Middle frontal gyrus (tissue), 1 donor: Measurements from ENCODE around the gene ZBTB20.

Experiments
- DNase-seq: peaks from one replicate; pipeline ENCODE4 v3.0.0-alpha.2; 2015; ENCODE audit warnings: low spot score; ENCODE audit errors: extremely low spot score

Gene ZBTB20

DNA sequence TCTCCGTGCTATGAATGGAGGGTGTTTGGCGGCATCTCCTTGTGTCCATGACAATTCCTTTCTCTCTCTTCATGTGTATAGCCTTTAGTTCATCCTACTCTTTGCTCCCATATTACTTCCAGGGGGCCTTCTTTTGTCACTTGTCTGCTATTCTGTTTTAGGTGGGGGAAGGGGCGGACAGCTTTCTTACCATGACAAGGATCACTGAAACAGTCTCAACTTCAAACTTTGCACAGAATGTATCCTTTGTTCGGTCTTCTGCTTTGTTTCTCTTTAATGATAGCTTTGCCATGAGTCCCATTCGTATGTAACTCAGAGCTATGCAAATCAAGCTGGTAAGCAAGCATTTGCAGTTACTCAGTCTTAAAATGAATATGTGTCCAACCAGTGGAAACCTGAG lies 559.1 kb downstream of the ZBTB20 start:
- DNase-seq: no peak

DNA sequence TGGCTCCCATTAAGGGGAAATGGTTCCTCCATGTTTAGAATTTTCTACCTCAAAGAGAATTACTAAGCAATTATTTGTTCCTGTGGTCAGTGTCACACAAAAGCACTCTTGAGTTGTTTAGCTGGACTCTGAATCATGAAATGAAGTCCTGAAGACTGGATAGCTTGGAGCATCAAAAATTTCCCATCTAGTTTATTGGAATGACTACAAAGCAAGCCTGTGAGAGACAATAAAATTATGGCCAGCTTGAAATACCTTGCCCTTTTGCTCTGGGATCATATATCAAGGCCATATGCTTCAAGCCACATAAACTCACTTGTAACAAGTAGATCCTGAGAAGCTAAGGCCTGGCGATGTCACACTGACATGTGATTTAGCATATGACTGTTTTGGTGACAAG lies 561.0 kb downstream of the ZBTB20 start:
- no peak for DNase-seq

DNA sequence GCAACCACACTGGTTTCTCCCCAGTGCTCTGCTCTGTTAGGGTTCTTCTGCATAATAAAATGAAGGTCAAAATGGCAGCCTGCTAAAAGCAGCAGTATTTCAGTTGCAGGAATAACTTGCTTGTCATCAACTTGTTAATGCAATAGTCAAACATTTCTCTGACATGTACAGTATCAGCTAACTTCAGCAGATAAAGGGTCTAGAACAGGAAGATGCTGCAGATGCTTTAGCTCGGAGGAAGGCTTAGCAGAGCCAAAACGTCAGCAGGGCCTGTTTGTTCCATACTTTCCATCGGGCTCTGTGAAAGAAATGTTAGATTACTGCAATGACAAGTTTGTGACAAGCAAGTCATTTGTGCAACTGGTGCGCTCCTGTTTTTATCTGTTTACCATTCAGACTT lies 561.4 kb downstream of the ZBTB20 start:
- no peak for DNase-seq

DNA sequence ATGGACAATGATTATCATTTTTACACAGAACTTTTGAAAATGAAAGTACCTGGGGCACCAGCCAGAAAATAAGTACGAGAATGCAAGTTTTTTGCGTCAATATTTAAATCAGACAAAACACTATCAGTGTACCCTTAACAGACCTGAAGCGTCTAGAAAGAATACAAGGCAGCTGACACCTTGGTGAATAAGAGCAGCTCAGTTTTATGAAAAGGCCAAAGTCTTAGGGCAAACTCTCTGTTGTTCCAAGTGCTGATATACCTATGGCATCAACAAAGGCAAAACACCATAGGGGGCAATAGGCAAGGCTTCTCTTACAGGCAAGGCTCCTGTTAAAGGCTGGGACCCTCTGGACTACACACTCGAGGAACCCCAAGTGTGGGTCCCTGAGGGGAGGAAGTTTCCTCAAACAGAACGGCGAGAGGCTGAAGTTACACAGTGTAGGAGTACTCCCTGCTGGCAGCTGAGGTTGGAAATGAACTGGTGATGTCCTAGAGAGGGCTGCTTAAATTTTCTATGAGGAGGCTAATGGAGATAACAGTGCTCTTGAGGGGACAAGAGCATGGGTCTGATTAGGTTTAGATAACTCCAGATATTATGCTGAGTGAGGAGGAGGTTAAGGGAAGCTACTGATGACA lies 562.2 kb downstream of the ZBTB20 start:
- DNase-seq: no peak

DNA sequence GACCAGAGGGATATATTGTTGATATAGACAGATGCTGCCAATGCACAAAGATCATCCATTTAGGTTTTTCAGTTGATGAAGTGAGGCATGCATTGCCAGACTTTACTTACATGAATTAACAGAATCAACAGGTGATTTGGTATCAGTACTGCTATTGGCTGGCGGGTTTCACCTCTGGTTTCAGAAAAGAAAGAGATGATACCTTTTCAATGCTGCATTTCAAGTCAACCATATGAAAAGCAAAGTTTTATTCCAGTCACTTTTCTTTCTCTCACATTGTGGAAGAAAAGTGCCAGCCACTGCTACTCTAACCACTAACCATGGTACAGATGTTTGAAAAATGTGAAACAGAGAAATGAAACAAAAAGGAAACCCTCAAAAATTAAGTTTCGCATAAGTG lies 564.2 kb downstream of the ZBTB20 start:
- no peak for DNase-seq

DNA sequence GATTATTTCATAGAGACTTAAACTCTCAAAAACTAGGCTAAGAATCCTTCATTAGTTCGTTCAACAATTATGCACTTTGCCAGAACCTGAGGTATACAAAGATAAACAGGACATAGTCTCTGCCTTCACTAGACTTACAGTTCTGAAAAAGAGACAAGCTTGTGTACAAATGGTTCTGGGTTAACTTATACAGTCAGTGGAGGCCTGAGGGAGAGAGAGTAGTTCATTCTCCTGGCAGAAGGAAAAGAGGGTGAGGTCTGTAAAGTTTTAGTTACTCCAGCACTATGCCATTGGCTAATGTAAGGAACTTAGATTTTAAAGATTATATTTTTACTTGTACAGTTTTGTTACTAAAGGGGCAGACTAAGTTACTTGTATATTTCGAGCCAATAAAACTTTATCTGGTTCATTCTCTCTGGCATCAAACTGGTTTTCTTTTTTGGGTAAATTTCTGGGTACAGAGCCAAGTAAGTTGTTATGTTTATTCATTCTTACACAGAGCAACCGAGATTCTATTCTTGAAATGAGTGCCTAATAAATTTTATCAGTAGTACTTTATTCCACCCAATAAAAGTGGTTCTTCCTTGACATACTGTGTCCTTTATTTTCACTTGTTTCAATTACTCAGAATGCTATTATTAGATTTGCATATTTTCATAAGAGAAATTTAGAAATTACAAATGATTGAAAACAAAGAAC lies 574.6 kb downstream of the ZBTB20 start:
- no peak for DNase-seq

DNA sequence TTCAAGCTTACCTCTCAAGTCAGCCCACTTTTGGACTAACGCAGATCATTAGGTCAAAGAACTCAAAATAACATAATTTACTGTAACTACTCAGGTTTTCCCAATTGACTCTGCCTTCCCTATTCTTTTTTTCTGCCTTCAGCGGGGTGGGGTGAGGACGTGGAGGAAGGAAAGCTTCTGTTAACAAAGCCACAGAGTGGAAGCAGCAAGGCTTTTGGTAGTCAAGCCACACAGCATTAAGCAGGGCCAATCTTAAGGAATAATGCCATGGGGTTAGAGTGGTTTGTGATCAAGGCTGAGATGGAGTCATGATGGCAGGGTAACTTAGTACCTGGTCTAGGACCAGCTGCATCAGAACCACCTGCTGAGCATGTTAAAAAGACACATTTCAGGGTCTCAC lies 575.7 kb downstream of the ZBTB20 start:
- DNase-seq: no peak

DNA sequence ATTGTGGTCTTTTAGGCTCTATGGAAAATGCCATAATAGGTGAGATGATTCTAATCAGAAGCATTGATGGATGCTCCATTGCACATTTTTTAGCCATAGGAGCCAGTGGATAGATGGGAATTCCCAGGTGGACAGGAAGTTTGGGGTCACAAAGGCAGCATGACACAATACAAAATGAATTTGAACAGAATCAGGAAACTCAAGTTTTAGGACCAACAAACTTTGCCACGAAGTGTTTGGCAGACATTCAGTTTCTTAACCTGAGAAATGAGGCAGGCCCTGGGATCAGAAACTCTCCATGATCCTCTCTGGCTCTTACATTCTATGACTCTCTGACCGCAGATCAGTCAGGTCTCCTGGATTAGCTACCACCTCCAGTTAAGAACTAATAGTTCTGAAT lies 577.9 kb downstream of the ZBTB20 start:
- DNase-seq: no peak

DNA sequence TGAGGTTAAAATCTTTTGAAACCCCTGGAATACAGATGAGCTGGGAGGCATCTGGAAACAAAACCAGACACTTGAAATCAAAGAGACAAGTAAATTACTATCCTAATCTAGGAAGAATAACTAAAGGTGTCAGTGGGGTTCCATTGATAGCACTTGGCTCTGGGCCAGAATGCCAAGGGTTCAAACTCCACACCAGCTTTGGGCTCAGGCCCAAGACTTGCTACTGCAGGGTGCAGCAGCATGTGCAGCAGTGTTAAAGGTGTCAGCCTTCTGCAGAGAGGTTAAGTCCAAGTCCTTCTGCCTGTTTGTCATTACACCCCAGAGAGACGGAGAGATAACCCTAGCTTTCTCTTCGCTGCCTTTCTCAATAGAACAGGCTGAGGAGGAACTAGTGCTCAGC lies 579.3 kb downstream of the ZBTB20 start:
- DNase-seq: no peak

DNA sequence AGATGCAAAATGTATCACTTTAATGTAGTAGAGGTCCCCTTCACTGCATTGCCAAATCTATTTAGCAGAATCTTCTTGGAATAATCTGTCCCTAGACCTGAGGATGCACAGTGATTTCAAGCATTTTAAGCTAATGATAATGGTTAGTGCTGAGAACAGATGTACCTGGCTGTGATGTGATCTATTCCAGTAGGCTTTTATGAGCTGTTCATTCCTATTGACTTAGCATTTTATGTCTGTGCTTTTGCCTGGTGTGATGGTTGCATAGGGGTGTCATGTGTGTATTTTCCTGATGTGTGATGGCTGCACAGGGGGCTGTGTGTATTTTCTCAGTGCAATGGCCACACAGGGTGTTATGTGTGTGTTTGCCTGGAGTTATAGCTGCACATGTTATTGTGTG lies 580.3 kb downstream of the ZBTB20 start:
- DNase-seq: no peak

DNA sequence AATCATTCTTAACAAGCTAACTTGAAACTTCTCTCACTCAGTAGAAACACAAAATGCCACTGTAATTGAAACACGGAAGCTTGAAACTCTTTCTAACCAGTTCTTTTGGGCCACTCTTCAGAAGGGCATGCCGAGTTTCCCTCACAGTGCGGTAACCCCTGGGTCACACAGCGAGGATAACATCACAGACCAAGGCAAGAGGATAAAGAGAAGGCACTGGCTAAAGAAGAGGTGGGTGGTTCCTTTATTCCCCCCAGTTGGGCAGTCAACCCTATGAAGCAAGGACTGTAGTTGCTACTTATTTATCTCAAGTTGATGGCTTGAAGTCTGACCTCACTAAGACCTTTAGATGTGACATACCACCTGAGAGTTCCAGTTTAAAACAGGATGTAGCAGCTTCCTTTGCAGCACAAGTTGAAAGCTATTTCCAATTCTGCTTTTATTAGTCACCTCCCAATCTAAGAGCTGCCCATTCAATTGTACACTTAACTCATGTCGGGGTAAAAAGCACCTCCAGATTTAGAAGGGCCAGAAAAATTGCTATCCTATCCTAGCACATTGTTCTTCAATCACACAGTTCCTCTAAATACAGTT lies 580.8 kb downstream of the ZBTB20 start:
- DNase-seq: no peak

DNA sequence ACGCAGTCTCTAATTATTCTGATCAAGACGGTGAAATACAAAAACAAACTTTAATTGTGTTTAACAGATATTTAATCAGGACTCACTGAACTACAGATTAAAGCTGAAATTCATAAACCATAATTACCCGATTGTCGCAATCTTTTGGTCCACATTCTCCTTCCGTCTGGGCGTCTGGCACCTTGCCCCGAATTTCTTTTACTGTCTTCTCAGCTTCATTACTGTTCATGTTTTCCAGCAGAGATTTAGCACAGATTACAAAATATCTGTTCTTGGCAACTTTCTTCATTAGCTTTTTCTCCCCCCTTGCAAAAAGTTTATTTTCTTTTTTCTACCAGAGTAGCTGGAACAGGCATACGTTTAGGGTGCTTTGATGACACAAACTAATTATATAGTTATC lies 581.9 kb downstream of the ZBTB20 start:
- no peak for DNase-seq

DNA sequence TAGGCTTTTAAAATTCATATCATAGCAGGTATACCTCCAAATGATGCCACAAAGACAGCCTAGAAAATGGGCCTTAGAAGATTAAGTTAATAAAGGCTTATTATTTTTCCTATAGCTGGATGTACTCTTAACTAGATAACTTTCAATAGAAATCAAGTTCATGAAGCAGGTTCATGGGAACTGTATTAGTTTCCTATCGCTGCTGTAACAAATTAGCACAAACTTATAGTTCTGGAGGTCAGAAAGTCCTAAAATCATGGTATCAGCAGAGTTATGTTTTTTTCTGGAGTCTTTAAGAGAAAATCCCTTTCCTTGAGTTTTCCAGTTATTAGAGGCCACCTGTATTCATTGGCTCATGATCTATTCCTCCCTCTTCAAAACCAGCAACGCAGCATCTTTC lies 583.4 kb downstream of the ZBTB20 start:
- no peak for DNase-seq

DNA sequence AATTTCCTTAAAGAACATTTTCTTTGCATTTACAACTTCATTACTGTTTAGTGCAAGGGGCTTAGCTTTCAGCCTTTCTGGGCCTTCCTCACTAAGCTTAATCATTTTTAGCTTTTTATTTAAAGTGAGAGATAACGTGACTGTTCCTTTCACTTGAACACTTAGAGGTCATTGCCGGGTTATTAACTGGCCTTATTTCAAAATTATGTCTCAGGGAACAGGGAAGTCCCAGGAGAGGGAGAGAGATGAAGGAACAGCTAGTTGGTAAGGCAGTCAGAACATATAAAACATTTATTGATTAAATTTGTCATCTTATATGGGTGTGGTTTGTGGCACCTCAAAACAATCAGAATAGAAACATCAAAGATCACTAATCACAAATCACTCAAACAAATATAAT lies 584.5 kb downstream of the ZBTB20 start:
- no peak for DNase-seq

DNA sequence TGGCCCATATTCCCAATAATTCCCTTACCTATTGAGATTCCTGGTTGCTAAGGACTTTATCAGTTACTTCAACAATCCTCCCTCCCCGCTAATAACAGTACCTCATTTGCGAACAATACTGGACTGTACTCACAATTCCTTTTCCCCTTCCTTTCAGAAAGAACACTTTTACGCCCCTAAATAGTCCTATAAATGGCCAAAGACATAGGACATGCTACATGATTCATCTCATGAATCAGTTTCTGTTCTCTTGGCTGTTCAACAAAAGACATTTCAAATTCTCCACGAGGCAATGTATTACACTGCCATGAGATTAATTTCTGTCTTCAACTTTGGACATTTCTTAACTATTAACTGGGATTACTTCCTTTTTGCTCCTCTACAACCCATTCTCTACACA lies 588.8 kb downstream of the ZBTB20 start:
- DNase-seq: no peak

DNA sequence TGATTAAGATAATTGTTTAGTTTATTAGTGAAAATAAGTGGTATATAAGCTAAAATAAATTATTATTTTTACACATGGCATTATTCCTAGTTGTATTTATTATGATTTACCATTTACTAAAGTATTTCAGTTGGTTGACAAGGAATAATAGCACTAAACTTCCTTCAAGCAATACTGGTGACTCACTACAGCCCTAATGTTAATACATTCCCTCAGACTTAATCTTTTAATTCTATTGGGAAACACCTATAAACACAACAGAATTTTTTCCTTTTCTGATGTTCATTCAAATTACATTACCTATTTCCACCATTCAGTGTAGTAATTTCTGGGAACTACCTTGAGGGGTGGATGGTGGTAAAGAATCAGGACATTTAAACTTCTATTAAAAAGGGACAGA lies 589.3 kb downstream of the ZBTB20 start:
- no peak for DNase-seq

DNA sequence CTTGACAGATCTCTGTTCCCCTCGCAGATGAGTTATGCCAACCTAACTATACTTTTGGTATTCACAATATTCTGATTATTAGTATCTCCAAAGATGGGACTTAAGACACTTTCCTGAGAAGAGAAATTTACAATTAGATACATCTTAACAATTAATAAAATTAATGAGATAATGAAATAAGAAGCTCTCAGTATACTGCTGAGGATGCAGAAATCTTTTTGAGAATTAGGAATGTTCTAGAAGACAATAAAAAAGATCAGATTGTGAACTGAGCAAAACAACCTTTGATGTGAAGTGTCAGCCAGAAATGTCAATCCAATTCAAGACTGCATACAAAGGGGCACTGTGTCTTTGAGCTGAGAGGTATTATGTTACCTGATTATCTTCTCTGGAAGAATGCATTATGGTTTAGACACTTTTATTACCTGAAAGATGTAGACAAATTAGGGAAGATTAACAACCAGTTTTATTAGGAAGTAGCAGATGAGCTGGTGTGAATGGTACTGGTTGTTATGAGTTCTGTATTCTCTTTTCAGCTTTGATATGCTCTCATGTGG lies 590.4 kb downstream of the ZBTB20 start:
- DNase-seq: no peak

DNA sequence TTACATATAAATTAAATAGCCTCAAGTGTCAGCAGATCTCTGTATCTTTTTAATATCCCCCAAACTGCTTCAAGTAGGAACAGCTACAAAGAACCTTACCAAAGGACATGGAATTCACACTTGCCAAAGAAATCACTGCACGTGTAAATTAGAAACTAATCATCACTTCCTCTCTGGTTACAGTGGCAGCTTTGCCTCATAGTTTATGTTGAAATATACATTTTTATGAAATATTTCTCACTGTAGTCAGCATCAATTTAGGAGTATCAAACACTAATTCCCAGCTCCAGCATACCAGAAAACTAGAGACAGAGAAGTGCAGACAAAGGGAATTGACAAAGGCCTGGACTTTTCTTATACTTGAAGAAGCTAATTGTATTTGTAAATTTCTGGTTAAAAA lies 592.4 kb downstream of the ZBTB20 start:
- no peak for DNase-seq

DNA sequence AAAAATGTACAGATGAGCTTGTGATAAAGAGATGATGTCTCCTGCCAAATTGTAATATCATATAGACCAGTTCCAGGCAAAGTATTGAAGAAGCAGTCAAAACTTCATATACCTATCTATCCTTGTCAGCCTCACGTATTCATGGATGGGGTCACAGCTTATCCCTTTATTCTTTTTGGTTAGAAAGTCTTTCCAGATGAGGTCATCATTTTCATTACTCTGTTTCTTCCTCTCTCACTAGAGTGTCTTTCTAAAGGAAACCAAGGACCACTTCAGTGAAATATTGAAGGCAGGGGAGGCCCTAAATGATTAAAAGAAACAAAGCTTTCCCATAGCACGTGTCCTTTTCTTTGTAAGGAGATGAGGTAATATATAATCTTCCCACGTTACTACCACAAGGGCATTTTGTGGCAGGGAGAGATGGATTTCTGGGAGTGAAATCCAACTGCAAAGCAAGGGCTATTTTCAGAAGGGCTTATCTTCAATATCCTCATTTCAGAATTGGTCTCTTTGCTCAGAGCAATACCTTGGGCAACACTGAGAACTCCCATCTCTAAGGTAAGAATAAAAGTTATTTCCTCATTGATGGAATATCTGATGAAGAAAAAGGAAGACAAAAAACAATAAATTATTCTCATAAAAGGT lies 593.0 kb downstream of the ZBTB20 start:
- no peak for DNase-seq

DNA sequence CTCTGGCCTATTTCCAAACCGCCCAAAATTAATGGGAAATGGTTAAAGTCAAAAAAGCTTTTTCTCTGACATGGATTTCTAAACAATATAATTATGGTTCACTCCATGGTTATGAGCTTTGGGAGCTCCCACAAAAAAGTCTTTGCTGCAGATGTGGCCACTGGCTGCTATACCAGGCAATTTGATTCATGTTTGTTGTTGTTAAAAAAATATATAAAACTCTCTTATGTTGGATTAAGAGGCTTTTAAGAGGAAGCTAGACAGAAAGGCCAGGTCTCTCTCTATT lies 594.6 kb downstream of the ZBTB20 start:
- DNase-seq: no peak

DNA sequence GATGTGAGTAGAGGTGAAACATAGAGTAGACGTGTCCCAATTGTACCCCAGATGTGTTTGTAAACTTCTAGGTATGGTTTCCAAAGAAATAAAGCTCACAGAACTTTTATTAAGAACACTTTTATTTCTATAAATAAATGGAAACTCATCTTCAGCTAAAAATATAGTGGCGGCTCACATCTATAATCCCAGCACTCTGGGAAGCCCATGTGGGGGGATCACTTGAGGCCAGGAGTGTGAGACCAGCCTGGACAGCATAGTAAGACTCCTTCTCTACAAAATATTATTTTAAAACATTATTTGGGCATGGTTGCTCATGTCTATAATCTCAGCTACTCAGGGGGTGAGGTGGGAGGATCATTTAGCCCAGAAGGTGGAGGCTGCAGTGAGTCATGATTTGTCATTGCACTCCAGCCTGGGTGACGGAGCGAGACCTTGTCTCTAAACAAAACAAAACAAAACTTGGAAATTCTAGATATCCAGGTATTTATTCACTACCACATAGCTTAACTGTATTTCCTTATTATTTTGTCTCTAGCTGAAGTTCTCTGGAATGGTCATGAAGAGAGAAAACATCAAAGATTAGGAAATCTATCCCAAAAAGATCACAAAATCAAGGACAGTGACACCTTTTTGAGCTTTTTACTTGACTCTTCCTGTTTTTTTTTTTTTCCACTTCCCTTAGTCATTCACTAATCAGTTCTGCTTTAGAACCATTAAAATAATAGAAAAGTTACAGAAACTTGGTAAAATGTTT lies 595.1 kb downstream of the ZBTB20 start:
- DNase-seq: no peak

DNA sequence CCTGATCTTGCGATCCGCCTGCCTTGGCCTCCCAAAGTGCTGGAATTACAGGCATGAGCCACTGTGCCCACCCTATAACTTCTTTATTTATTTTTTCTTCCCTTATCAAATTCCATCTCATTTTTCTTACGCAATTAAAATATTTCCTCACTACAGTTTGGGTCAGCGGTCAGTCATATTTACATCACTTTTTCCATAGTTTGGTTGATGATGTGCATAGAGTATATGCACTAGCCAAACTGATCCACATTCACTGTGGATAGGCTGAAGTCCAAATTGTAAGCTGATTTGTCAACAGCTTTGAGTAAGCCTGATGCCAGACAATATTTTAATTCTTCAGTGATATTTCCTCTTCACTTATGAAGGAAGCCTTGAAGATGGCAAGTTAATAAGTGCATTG lies 596.9 kb downstream of the ZBTB20 start:
- no peak for DNase-seq
